Suprapubic skin (tissue), 4 donors: ENCODE results near the gene HRH2. TPM values are rescaled to one million over a fixed set of nuclear protein-coding genes. Genes with fewer than 3 reads are reported as not detected.
"Not testable (repeated sequence)": the region's sequence is repeated elsewhere in the genome, so short reads cannot be mapped to it uniquely, and the experiment has no call there.

Experiments
- DNase-seq, 2 donors: peaks; one replicate each; pipeline ENCODE4 v3.0.0-alpha.2; 2019; ENCODE audit warnings: low spot score in 2 of 2
- H3K27ac ChIP-seq: fragments of 200-600 bp; sonication (generic); one replicate; pipeline ENCODE4 v1.5.1; 2019
- H3K27me3 ChIP-seq: fragments of 200-600 bp; sonication (generic); one replicate; pipeline ENCODE4 v1.5.1; 2019
- H3K36me3 ChIP-seq: fragments of 200-600 bp; sonication (generic); one replicate; pipeline ENCODE4 v1.5.1; 2019
- H3K4me1 ChIP-seq: fragments of 200-600 bp; sonication (generic); one replicate; pipeline ENCODE4 v1.5.1; 2019
- H3K4me3 ChIP-seq: fragments of 200-600 bp; sonication (generic); one replicate; pipeline ENCODE4 v1.5.1; 2019; ENCODE audit warnings: mild to moderate bottlenecking
- H3K9me3 ChIP-seq: fragments of 200-600 bp; sonication (generic); one replicate; pipeline ENCODE4 v1.5.1; 2019
- EP300 ChIP-seq: sonication (generic); formaldehyde crosslinking; IDR thresholded peaks from one replicate; pipeline ENCODE4 v1.6.1; 2017; ENCODE audit warnings: antibody characterized with exemption
- POLR2A ChIP-seq, 2 donors: fragments of 450-650 bp; IDR thresholded peaks; one replicate each; pipeline ENCODE4 v1.6.1; 2017; ENCODE audit warnings: antibody characterized with exemption in 2 of 2, mild to moderate bottlenecking in 2 of 2, moderate library complexity in 2 of 2
- POLR2AphosphoS5 ChIP-seq, 3 donors: sonication (generic); formaldehyde crosslinking; IDR thresholded peaks; one replicate each; pipeline ENCODE4 v1.6.1; 2017; ENCODE audit warnings: antibody characterized with exemption in 3 of 3
- WGBS: methylation state at CpG from one replicate; pipeline ENCODE4 v1.1.5; 2018; 5-methylcytosine and 5-hydroxymethylcytosine counted together
- total RNA-seq, 4 donors: library from RNA; depleted of rRNA; stranded (reverse); fragments of >200 nt; gene quantifications; one replicate each; pipeline ENCODE4 v1.1.0, GENCODE V29; 2016
- TF ChIP-seq, protein P1 (sequence below), 2 donors: fragments of 200-600 bp in 1 of 2; fragments of 450-650 bp in 1 of 2; sonication (generic) in 1 of 2; IDR thresholded peaks; one replicate each; pipeline ENCODE4 v1.5.1; 2016 to 2019; ENCODE audit warnings: antibody characterized with exemption in 2 of 2, mild to moderate bottlenecking in 1 of 2, moderate library complexity in 1 of 2

HRH2 gene
- total RNA-seq, 4 donors from 2014 or later, result 0.81 to 1.4 (median 1.0) TPM

DNA sequence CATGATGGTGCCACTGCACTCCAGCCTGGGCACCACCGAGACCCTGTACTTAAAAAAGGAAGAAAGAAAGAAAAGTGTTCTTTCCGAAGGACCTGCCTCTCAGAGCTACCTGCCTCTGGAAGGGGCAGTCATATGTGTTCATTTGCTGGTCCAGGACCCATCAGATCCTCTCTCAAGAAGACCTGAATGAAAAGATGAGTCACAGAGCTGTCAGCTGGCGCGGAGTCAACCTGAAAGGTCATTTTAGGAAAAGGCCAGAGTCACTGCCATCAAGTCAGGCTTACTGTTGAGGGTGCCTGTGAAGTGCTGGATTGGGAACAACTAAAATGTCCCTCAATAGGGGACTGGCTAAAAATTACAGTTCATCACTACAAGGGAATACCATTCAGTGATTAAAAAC lies 14.9 kb upstream of the HRH2 start:
- H3K36me3 ChIP-seq, result no peaks in the 10 kb centered on the region
- H3K4me1 ChIP-seq, result no peaks in the 10 kb centered on the region
- H3K9me3 ChIP-seq, result no peaks in the 10 kb centered on the region
- TF ChIP-seq POLR2A (IDR thresholded peaks at IDR 0.05) (no peak), POLR2AphosphoS5 (IDR thresholded peaks at IDR 0.05) (no peak), EP300 (no peak)
- TF ChIP-seq, protein P1, sequence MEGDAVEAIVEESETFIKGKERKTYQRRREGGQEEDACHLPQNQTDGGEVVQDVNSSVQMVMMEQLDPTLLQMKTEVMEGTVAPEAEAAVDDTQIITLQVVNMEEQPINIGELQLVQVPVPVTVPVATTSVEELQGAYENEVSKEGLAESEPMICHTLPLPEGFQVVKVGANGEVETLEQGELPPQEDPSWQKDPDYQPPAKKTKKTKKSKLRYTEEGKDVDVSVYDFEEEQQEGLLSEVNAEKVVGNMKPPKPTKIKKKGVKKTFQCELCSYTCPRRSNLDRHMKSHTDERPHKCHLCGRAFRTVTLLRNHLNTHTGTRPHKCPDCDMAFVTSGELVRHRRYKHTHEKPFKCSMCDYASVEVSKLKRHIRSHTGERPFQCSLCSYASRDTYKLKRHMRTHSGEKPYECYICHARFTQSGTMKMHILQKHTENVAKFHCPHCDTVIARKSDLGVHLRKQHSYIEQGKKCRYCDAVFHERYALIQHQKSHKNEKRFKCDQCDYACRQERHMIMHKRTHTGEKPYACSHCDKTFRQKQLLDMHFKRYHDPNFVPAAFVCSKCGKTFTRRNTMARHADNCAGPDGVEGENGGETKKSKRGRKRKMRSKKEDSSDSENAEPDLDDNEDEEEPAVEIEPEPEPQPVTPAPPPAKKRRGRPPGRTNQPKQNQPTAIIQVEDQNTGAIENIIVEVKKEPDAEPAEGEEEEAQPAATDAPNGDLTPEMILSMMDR (IDR thresholded peaks at IDR 0.05), result no peak
- no peak overlapping the region for H3K27ac ChIP-seq
- DNase-seq, result no peak
- peaks cover 9% of the 10 kb centered on the region for H3K27me3 ChIP-seq
- 90% methylated on average over 4 of the region's 4 CpGs for WGBS
- no peak overlapping the region for H3K4me3 ChIP-seq

DNA sequence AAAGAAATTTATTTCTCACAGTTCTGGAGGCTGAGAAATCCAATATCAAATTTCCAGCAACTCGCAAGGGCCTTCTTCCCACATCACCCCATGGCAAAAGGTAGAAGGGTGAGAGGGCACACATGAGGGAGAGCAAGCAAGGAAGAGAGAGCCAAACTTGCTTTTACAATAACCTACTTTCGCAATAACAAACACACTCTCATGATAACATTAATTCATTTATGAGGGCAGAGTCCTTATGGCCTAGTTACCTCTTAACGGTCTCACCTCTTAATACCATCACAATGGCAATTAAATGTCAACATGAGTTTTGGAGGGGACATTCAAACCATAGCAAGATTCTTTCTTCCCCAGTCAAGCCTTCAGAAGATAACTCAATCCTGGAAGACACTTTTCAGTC lies 11.6 kb upstream of the HRH2 start:
- Histone ChIP-seq H3K4me3 (no peak overlapping the region), H3K36me3 (no peaks in the 10 kb centered on the region), H3K27me3 (no peaks in the 10 kb centered on the region), H3K4me1 (no peaks in the 10 kb centered on the region), H3K27ac (no peak overlapping the region), H3K9me3 (peaks cover 5% of the 10 kb centered on the region)
- no peak for DNase-seq
- WGBS, result 93% methylated on average over 3 of the region's 3 CpGs
- TF ChIP-seq, protein P1 (IDR thresholded peaks at IDR 0.05), result no peak
- no peak for TF ChIP-seq POLR2AphosphoS5 (IDR thresholded peaks at IDR 0.05)
- TF ChIP-seq POLR2A (IDR thresholded peaks at IDR 0.05), result no peak
- no peak for TF ChIP-seq EP300

DNA sequence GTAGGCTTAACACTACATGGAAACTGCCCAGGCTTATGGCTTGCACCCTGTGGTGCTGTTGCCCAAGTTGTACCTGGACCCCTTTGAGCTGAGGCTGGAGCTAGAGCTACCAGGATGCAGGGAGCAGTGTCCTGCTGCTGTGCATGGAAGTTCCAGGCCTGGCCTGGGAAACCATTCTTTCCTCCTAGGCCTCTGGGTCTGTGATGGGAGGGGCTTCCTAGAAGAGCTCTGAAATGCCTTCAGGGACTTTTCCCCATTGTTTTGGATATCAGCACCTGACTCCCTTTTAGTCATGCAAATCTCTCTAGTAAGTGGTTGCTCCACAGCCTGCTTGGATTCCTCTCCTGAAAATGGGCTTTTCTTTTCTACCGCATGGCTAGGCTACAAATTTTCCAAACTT lies 7.9 kb upstream of the HRH2 start:
- Histone ChIP-seq H3K4me1 (no peaks in the 10 kb centered on the region), H3K4me3 (no peak overlapping the region), H3K36me3 (no peaks in the 10 kb centered on the region), H3K27me3 (peaks cover 2% of the 10 kb centered on the region), H3K9me3 (peaks cover 5% of the 10 kb centered on the region), H3K27ac (no peak overlapping the region)
- DNase-seq, result no peak
- WGBS, result 97% methylated on average over 1 of the region's 1 CpG
- no peak for TF ChIP-seq POLR2AphosphoS5 (IDR thresholded peaks at IDR 0.05)
- no peak for TF ChIP-seq POLR2A (IDR thresholded peaks at IDR 0.05)
- TF ChIP-seq EP300, result no peak
- TF ChIP-seq, protein P1 (IDR thresholded peaks at IDR 0.05), result no peak

DNA sequence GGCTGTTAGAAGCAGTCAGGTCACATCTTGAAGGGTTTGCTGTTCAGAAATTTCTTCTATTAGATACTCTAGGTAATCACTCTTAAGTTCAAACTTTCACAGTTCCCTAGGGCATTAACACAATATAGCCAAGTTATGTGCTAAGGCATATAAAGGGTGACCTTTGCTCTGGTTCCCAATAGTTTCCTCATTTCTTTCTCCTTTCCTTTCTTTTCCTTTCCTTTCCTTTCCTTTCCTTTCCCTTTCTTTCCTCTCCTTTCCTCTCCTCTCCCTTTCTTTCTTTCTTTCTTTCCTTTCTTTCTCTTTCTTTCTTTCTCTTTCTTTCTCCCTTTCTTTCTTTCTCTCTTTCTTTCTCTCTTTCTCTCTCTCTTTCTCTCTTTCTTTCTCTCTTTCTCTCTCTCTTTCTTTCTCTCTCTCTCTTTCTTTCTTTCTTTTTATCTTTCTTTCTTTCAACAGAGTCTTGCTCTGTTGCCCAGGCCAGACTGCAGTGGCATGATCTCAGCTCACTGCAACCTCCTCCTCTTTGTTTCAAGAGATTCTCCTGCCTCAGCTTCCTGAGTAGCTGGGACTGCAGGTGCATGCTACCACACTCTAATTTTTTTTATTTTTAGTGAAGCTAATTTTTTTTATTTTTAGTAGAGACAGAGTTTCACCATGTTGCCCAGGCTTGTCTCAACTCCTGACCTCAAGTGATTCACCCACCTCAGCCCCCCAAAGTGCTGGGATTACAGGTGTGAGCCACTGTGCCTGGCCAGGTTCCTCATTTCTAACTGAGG lies 7.3 kb upstream of the HRH2 start:
- not testable (repeated sequence) for H3K4me1 ChIP-seq, H3K36me3 ChIP-seq, H3K27ac ChIP-seq, H3K27me3 ChIP-seq, H3K9me3 ChIP-seq, H3K4me3 ChIP-seq, DNase-seq

DNA sequence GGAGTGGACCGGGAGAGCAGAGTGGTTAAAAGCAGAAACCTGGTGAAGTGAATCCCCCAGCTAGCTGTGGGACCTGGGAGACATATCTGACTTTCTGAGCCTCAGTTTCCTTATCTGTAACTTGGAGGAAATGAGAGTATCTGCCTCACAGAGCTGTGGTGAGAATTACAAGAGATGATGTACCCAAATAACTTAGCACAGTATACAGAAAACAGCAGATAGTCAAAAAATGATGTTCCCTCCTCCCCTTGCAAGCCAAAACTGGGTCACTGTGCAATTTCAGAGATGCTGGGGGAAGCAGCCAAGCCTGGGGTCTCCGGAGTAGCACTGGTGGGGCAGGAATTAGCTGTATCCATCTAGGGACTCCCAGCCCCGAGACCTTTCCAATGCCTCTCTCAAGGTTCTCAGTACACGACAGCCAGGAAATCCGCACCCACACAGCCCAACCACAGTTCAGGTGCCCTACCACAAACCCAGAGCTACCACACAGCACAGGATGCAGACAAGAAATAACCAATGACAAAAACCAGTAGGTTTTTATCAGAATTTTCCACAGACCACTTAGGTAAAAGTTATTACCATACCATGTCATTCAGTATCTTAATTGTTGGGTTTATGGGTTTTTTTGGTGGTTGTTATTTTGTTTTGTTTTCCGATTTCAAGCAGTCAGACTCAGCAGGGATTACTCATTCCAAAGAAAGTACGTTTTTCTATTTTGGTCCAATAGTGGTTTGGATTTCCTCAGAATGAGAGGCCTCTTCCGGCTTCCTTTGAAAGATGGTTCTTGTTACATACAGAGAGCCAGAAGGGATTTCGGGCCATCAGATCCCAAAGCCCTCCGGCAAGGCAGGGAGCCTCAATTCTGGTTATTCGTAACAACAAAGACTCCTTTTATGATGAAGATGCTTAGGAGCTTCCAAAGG lies 4.9 kb upstream of the HRH2 start:
- Histone ChIP-seq H3K27me3 (peaks cover 19% of the 10 kb centered on the region), H3K36me3 (no peaks in the 10 kb centered on the region), H3K4me3 (no peak overlapping the region), H3K4me1 (peaks cover 6% of the 10 kb centered on the region), H3K9me3 (peaks cover 5% of the 10 kb centered on the region), H3K27ac (no peak overlapping the region)
- no peak for DNase-seq
- 58% methylated on average over 11 of the region's 11 CpGs for WGBS
- TF ChIP-seq, protein P1 (IDR thresholded peaks at IDR 0.05), result no peak
